WTC11 (cell line): Measurements from ENCODE around the gene ADK. TPM values are rescaled to one million over a fixed set of nuclear protein-coding genes. Genes with fewer than 3 reads are reported as not detected.

Source experiments
- ATAC-seq: fragments of 200-7000 bp; cut with Tn5 transposase; 2 replicates; pipeline ENCODE4 v1.10.0; 2021; ENCODE audit warnings: mild to moderate bottlenecking, moderate library complexity
- CTCF ChIA-PET: fragments of 300-600 bp; sonication (Branson Sonifier 250); formaldehyde crosslinking; loops from one replicate; lab custom pipeline; 2021; ENCODE audit warnings: antibody characterized with exemption; lab: Charles Lee
- POLR2A ChIA-PET: fragments of 350-600 bp; sonication (Branson Sonifier 250); formaldehyde crosslinking; loops from one replicate; lab custom pipeline; 2021; ENCODE audit warnings: antibody characterized with exemption; lab: Charles Lee
- DNase-seq: peaks from one replicate; pipeline ENCODE4 v3.0.0; 2021; ENCODE audit warnings: low spot score
- H3K27ac Mint-ChIP-seq: 2 replicates; pipeline ENCODE4 v1.8.0; 2021; ENCODE audit warnings: mixed read lengths
- H3K27me3 Mint-ChIP-seq: 2 replicates; pipeline ENCODE4 v1.8.0; 2021; ENCODE audit warnings: low read depth, mild to moderate bottlenecking, moderate library complexity, mixed read lengths
- H3K36me3 Mint-ChIP-seq: 2 replicates; pipeline ENCODE4 v1.8.0; 2021; ENCODE audit warnings: mixed read lengths
- H3K4me1 Mint-ChIP-seq: 2 replicates; pipeline ENCODE4 v1.8.0; 2022; ENCODE audit warnings: mixed read lengths
- H3K4me3 Mint-ChIP-seq: 2 replicates; pipeline ENCODE4 v1.8.0; 2021; ENCODE audit warnings: mild to moderate bottlenecking, moderate library complexity, mixed read lengths
- H3K9me3 Mint-ChIP-seq: 2 replicates; pipeline ENCODE4 v1.8.0; 2021; ENCODE audit warnings: mixed read lengths
- MYBL2 ChIP-seq: sonication (generic); formaldehyde crosslinking; IDR thresholded peaks from 2 replicates; pipeline ENCODE4 v1.8.1; 2023; ENCODE audit warnings: mild to moderate bottlenecking, moderate library complexity, missing genetic modification reagents
- NR2C2 ChIP-seq: sonication (generic); formaldehyde crosslinking; IDR thresholded peaks from 2 replicates; pipeline ENCODE4 v1.8.0; 2022; ENCODE audit warnings: mild to moderate bottlenecking, missing genetic modification reagents
- SOX15 ChIP-seq: fragments of 250-450 bp; sonication (Bioruptor Pico); IDR thresholded peaks from 2 replicates; pipeline ENCODE4 v1.9.0; 2021; ENCODE audit warnings: mild to moderate bottlenecking
- TP53 ChIP-seq: sonication (generic); formaldehyde crosslinking; IDR thresholded peaks from 2 replicates; pipeline ENCODE4 v1.8.1; 2023; ENCODE audit warnings: mild to moderate bottlenecking, missing genetic modification reagents
- ZNF219 ChIP-seq: sonication (generic); formaldehyde crosslinking; IDR thresholded peaks from 2 replicates; pipeline ENCODE4 v1.8.0; 2023; ENCODE audit warnings: missing genetic modification reagents, mild to moderate bottlenecking, borderline replicate concordance
- ZNF232 ChIP-seq: sonication (generic); formaldehyde crosslinking; IDR thresholded peaks from 2 replicates; pipeline ENCODE4 v1.8.0; 2022; ENCODE audit warnings: mild to moderate bottlenecking, missing genetic modification reagents
- ZNF396 ChIP-seq: fragments of 250-450 bp; sonication (Bioruptor Pico); IDR thresholded peaks from 2 replicates; pipeline ENCODE4 v1.8.0; 2021; ENCODE audit warnings: mild to moderate bottlenecking, moderate library complexity, borderline replicate concordance
- ZNF423 ChIP-seq: fragments of 250-450 bp; sonication (Bioruptor Pico); IDR thresholded peaks from 2 replicates; pipeline ENCODE4 v2.1.2; 2022; ENCODE audit warnings: mild to moderate bottlenecking, moderate library complexity
- total RNA-seq: library from RNA; stranded (reverse); gene quantifications from 3 replicates; pipeline ENCODE4 v1.2.3, GENCODE V29; 2021
- TF ChIP-seq, protein P1 (sequence below): fragments of 250-450 bp; sonication (Bioruptor Pico); IDR thresholded peaks from 2 replicates; pipeline ENCODE4 v2.1.2; 2022; ENCODE audit warnings: mild to moderate bottlenecking, moderate library complexity
- TF ChIP-seq, protein P2 (sequence below): sonication (generic); formaldehyde crosslinking; IDR thresholded peaks from 2 replicates; pipeline ENCODE4 v1.8.0; 2023; ENCODE audit warnings: missing genetic modification reagents, mild to moderate bottlenecking, borderline replicate concordance
- TF ChIP-seq, protein P3 (sequence below): sonication (generic); formaldehyde crosslinking; IDR thresholded peaks from 2 replicates; pipeline ENCODE4 v1.8.1; 2023; ENCODE audit warnings: mild to moderate bottlenecking, moderate library complexity, missing genetic modification reagents
- TF ChIP-seq, protein P4 (sequence below): sonication (generic); formaldehyde crosslinking; IDR thresholded peaks from 2 replicates; pipeline ENCODE4 v1.8.1; 2023; ENCODE audit warnings: mild to moderate bottlenecking, missing genetic modification reagents, moderate library complexity
- TF ChIP-seq, protein P5 (sequence below): fragments of 250-450 bp; sonication (Bioruptor Pico); IDR thresholded peaks from 2 replicates; pipeline ENCODE4 v1.9.0; 2021; ENCODE audit warnings: mild to moderate bottlenecking, borderline replicate concordance
- TF ChIP-seq, protein P6 (sequence below): sonication (generic); formaldehyde crosslinking; IDR thresholded peaks from 2 replicates; pipeline ENCODE4 v1.8.0; 2022; ENCODE audit warnings: mild to moderate bottlenecking, missing genetic modification reagents

Gene ADK
- total RNA-seq, 1 experiment from 2014 or later: 32.7 TPM

DNA sequence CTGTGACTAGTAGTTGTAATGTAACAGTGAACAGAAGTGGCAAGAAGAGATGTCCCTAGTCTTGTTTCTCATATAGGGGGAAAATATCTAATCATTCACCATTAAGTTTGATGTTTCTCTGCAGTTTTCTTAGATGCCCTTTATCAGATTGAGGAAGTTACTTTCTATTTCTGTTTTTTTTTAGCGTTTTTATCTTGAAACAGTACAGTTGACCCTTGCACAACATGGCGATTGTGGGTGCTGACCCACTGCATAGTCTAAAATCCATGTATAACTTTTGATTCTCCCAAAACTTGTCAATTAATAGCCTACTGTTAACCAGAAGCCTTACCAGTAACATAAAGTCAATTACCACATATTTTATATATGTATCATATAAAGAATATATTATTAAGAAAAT, 192.0 kb downstream of the ADK start:
- DNase-seq: no peak
- POLR2A ChIA-PET: no interaction called here
- Mint-ChIP-seq H3K27me3 (no peaks in the 10 kb centered on the region), H3K9me3 (peaks cover 16% of the 10 kb centered on the region), H3K4me1 (peaks cover 4% of the 10 kb centered on the region), H3K4me3 (no peak overlapping the region), H3K27ac (no peak overlapping the region), H3K36me3 (peaks cover 15% of the 10 kb centered on the region)
- no peak for ATAC-seq
- CTCF ChIA-PET: no interaction called here
- TF ChIP-seq, protein P1, sequence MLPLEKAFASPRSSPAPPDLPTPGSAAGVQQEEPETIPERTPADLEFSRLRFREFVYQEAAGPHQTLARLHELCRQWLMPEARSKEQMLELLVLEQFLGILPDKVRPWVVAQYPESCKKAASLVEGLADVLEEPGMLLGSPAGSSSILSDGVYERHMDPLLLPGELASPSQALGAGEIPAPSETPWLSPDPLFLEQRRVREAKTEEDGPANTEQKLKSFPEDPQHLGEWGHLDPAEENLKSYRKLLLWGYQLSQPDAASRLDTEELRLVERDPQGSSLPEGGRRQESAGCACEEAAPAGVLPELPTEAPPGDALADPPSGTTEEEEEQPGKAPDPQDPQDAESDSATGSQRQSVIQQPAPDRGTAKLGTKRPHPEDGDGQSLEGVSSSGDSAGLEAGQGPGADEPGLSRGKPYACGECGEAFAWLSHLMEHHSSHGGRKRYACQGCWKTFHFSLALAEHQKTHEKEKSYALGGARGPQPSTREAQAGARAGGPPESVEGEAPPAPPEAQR (CRISPR knock-in tag): no peak
- TF ChIP-seq, protein P2, sequence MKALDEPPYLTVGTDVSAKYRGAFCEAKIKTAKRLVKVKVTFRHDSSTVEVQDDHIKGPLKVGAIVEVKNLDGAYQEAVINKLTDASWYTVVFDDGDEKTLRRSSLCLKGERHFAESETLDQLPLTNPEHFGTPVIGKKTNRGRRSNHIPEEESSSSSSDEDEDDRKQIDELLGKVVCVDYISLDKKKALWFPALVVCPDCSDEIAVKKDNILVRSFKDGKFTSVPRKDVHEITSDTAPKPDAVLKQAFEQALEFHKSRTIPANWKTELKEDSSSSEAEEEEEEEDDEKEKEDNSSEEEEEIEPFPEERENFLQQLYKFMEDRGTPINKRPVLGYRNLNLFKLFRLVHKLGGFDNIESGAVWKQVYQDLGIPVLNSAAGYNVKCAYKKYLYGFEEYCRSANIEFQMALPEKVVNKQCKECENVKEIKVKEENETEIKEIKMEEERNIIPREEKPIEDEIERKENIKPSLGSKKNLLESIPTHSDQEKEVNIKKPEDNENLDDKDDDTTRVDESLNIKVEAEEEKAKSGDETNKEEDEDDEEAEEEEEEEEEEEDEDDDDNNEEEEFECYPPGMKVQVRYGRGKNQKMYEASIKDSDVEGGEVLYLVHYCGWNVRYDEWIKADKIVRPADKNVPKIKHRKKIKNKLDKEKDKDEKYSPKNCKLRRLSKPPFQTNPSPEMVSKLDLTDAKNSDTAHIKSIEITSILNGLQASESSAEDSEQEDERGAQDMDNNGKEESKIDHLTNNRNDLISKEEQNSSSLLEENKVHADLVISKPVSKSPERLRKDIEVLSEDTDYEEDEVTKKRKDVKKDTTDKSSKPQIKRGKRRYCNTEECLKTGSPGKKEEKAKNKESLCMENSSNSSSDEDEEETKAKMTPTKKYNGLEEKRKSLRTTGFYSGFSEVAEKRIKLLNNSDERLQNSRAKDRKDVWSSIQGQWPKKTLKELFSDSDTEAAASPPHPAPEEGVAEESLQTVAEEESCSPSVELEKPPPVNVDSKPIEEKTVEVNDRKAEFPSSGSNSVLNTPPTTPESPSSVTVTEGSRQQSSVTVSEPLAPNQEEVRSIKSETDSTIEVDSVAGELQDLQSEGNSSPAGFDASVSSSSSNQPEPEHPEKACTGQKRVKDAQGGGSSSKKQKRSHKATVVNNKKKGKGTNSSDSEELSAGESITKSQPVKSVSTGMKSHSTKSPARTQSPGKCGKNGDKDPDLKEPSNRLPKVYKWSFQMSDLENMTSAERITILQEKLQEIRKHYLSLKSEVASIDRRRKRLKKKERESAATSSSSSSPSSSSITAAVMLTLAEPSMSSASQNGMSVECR (CRISPR knock-in tag): no peak
- TF ChIP-seq ZNF423 (CRISPR knock-in tag) (no peak), ZNF396 (CRISPR knock-in tag) (no peak), SOX15 (no peak), ZNF219 (CRISPR knock-in tag) (no peak), TP53 (no peak), ZNF232 (CRISPR knock-in tag) (no peak), MYBL2 (no peak), NR2C2 (CRISPR knock-in tag) (no peak)
- TF ChIP-seq, protein P3, sequence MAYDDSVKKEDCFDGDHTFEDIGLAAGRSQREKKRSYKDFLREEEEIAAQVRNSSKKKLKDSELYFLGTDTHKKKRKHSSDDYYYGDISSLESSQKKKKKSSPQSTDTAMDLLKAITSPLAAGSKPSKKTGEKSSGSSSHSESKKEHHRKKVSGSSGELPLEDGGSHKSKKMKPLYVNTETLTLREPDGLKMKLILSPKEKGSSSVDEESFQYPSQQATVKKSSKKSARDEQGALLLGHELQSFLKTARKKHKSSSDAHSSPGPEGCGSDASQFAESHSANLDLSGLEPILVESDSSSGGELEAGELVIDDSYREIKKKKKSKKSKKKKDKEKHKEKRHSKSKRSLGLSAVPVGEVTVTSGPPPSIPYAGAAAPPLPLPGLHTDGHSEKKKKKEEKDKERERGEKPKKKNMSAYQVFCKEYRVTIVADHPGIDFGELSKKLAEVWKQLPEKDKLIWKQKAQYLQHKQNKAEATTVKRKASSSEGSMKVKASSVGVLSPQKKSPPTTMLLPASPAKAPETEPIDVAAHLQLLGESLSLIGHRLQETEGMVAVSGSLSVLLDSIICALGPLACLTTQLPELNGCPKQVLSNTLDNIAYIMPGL (CRISPR knock-in tag): no peak
- TF ChIP-seq, protein P4, sequence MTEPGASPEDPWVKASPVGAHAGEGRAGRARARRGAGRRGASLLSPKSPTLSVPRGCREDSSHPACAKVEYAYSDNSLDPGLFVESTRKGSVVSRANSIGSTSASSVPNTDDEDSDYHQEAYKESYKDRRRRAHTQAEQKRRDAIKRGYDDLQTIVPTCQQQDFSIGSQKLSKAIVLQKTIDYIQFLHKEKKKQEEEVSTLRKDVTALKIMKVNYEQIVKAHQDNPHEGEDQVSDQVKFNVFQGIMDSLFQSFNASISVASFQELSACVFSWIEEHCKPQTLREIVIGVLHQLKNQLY: no peak
- TF ChIP-seq, protein P5, sequence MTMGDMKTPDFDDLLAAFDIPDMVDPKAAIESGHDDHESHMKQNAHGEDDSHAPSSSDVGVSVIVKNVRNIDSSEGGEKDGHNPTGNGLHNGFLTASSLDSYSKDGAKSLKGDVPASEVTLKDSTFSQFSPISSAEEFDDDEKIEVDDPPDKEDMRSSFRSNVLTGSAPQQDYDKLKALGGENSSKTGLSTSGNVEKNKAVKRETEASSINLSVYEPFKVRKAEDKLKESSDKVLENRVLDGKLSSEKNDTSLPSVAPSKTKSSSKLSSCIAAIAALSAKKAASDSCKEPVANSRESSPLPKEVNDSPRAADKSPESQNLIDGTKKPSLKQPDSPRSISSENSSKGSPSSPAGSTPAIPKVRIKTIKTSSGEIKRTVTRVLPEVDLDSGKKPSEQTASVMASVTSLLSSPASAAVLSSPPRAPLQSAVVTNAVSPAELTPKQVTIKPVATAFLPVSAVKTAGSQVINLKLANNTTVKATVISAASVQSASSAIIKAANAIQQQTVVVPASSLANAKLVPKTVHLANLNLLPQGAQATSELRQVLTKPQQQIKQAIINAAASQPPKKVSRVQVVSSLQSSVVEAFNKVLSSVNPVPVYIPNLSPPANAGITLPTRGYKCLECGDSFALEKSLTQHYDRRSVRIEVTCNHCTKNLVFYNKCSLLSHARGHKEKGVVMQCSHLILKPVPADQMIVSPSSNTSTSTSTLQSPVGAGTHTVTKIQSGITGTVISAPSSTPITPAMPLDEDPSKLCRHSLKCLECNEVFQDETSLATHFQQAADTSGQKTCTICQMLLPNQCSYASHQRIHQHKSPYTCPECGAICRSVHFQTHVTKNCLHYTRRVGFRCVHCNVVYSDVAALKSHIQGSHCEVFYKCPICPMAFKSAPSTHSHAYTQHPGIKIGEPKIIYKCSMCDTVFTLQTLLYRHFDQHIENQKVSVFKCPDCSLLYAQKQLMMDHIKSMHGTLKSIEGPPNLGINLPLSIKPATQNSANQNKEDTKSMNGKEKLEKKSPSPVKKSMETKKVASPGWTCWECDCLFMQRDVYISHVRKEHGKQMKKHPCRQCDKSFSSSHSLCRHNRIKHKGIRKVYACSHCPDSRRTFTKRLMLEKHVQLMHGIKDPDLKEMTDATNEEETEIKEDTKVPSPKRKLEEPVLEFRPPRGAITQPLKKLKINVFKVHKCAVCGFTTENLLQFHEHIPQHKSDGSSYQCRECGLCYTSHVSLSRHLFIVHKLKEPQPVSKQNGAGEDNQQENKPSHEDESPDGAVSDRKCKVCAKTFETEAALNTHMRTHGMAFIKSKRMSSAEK: no peak
- TF ChIP-seq, protein P6, sequence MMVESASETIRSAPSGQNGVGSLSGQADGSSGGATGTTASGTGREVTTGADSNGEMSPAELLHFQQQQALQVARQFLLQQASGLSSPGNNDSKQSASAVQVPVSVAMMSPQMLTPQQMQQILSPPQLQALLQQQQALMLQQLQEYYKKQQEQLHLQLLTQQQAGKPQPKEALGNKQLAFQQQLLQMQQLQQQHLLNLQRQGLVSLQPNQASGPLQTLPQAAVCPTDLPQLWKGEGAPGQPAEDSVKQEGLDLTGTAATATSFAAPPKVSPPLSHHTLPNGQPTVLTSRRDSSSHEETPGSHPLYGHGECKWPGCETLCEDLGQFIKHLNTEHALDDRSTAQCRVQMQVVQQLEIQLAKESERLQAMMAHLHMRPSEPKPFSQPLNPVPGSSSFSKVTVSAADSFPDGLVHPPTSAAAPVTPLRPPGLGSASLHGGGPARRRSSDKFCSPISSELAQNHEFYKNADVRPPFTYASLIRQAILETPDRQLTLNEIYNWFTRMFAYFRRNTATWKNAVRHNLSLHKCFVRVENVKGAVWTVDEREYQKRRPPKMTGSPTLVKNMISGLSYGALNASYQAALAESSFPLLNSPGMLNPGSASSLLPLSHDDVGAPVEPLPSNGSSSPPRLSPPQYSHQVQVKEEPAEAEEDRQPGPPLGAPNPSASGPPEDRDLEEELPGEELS (CRISPR knock-in tag): no peak
